ENCODE results near the gene CASP3.
"Not testable (repeated sequence)": the region's sequence is repeated elsewhere in the genome, so short reads cannot be mapped to it uniquely, and the experiment has no call there.

The CASP3 gene

GRCh38 chr4:184666670-184667069 lies 17.4 kb upstream of the CASP3 start:
- no peak for DNase-seq (ENCODE audit: low read depth)
- no peak overlapping the region for H3K4me3 ChIP-seq (ENCODE audit: control insufficient read depth, low read depth, low read length)
- TF ChIP-seq, protein P1, sequence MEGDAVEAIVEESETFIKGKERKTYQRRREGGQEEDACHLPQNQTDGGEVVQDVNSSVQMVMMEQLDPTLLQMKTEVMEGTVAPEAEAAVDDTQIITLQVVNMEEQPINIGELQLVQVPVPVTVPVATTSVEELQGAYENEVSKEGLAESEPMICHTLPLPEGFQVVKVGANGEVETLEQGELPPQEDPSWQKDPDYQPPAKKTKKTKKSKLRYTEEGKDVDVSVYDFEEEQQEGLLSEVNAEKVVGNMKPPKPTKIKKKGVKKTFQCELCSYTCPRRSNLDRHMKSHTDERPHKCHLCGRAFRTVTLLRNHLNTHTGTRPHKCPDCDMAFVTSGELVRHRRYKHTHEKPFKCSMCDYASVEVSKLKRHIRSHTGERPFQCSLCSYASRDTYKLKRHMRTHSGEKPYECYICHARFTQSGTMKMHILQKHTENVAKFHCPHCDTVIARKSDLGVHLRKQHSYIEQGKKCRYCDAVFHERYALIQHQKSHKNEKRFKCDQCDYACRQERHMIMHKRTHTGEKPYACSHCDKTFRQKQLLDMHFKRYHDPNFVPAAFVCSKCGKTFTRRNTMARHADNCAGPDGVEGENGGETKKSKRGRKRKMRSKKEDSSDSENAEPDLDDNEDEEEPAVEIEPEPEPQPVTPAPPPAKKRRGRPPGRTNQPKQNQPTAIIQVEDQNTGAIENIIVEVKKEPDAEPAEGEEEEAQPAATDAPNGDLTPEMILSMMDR (conservative IDR thresholded peaks at IDR 0.05; ENCODE audit: control insufficient read depth, insufficient read depth, low read depth, low read length), result no peak

DNA sequence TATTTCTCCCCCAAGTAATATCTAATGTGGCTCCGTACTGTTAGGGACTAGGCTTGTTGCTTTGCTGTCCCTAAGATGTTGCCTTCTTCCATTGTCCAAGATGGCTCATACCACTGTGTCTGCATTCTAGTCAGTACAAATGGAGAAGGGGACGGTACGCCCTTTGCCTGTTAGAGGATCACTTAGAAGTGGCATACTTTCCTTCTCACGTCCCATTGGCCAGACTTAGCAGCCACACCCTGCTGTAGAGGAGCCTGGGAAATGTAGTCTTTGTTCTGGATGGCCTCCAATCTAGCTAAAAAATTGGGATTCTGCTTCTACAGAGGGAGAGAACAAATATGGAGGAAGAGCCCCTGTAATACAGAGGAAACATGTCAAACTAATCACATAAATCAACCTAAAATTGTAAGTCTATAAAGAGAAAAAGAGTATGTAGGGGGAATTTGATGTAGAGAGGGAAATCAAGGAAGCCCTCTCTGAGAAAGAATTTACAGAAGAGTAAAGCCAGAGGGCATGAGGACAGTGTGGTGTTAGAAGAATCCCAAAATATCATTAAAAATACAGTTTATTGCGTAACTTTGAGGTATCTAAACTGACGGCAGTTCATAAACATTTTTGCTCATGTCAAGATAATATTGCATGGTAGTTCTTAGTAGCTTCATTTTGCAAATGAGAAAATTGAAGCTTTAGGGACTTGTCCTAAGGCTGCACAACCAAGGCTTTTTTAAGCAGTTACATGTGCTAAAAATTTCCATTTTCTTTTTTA lies 15.4 kb upstream of the CASP3 start:
- peak; percentile 35 for DNase-seq (ENCODE audit: low read depth)

DNA sequence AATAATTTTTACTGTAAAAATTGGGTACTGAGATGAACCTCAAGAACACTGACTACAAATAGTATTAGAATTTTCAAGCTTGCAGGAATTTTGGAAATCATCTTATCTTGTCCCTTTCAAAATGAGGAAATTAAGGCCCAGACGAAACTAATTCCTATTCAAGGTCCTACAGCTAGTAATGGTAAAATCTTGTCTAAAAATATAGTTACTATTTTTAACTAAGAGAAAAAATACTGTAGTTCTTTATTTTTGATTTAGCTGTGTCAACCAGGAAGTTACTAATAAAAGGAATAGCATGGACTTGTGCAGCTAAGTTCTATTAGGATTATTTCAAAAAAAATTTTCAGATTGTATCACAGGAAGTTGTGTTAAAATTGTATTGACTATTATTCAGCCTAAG lies 13.0 kb upstream of the CASP3 start:
- H3K4me3 ChIP-seq (ENCODE audit: control insufficient read depth, low read depth, low read length), result no peak overlapping the region
- DNase-seq (ENCODE audit: low read depth), result no peak
- TF ChIP-seq, protein P1 (conservative IDR thresholded peaks at IDR 0.05; ENCODE audit: control insufficient read depth, insufficient read depth, low read depth, low read length), result no peak

More for the DNA sequence above, 15.4 kb upstream of the CASP3 start:
- TF ChIP-seq, protein P1 (conservative IDR thresholded peaks at IDR 0.05; ENCODE audit: control insufficient read depth, insufficient read depth, low read depth, low read length), result no peak
- no peak overlapping the region for H3K4me3 ChIP-seq (ENCODE audit: control insufficient read depth, low read depth, low read length)

DNA sequence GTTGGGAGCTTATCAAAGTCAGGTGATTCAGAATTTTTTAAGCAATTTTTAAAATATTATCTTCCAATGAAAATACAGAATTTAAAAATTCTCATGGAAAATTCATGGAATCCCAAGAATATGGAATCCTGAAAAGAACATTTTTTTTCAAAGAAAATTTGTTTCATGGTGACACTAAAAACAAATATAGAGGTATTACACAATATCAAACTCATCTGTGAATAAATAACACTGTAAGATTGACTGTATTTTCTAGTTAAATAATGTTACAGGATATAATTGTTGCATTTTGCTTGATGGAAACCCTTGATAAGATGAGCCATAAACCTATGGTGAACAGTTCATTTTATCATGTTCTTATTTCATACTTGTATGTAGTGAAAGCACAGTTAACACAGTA lies 11.7 kb upstream of the CASP3 start:
- TF ChIP-seq, protein P1 (conservative IDR thresholded peaks at IDR 0.05; ENCODE audit: control insufficient read depth, insufficient read depth, low read depth, low read length), result no peak
- no peak for DNase-seq (ENCODE audit: low read depth)

GRCh38 chr4:184657820-184658219 lies 8.6 kb upstream of the CASP3 start:
- not testable (repeated sequence) for H3K4me3 ChIP-seq (ENCODE audit: control insufficient read depth, low read depth, low read length); DNase-seq (ENCODE audit: low read depth)

More for the DNA sequence above, 11.7 kb upstream of the CASP3 start:
- no peak overlapping the region for H3K4me3 ChIP-seq (ENCODE audit: control insufficient read depth, low read depth, low read length)

- TF ChIP-seq, protein P1 (conservative IDR thresholded peaks at IDR 0.05; ENCODE audit: control insufficient read depth, insufficient read depth, low read depth, low read length), result no peak
Observed at GRCh38 chr4:184657144-184657543, 7.9 kb upstream of the CASP3 start.

GRCh38 chr4:184655889-184656869 lies 6.9 kb upstream of the CASP3 start:
- no peak overlapping the region for H3K4me3 ChIP-seq (ENCODE audit: control insufficient read depth, low read depth, low read length)
- TF ChIP-seq, protein P1 (conservative IDR thresholded peaks at IDR 0.05; ENCODE audit: control insufficient read depth, insufficient read depth, low read depth, low read length), result no peak
- DNase-seq (ENCODE audit: low read depth), result peak; percentile 33

More at GRCh38 chr4:184657144-184657543, 7.9 kb upstream of the CASP3 start:
- no peak for DNase-seq (ENCODE audit: low read depth)
- no peak overlapping the region for H3K4me3 ChIP-seq (ENCODE audit: control insufficient read depth, low read depth, low read length)
